Testis (tissue), 2 donors: ENCODE measurements around the gene DHRS3.

Experiments
- CTCF ChIP-seq, 3 experiments: fragments of 450-650 bp in 2 of 3; fragments of 200-600 bp in 1 of 3; sonication (generic) in 1 of 3; IDR thresholded peaks; one replicate each; pipeline ENCODE4 v1.5.1; 2016 to 2019; ENCODE audit warnings: antibody characterized with exemption in 3 of 3, mild to moderate bottlenecking in 2 of 3, moderate library complexity in 1 of 3
- POLR2A ChIP-seq: fragments of 450-650 bp; IDR thresholded peaks from one replicate; pipeline ENCODE4 v1.6.1; 2017; ENCODE audit warnings: antibody characterized with exemption, mild to moderate bottlenecking, moderate library complexity

GRCh38 chr1:12581179-12581578, 36.8 kb downstream of the DHRS3 start:
- TF ChIP-seq CTCF (IDR thresholded peaks at IDR 0.05) (no peak), POLR2A (no peak)
